ENCODE measurements around the gene CACNG7. TPM values are rescaled to one million over a fixed set of nuclear protein-coding genes. Genes with fewer than 3 reads are reported as not detected.
A peak's percentile ranks its signal among the peaks of the same experiment; 100 is the strongest.

CACNG7 gene
- total and polyA plus RNA-seq, 4 donors: not detected

GRCh38 chr19:53904909-53905308 lies 4.2 kb upstream of the CACNG7 start:
- no peaks in the 10 kb centered on the region for H3K36me3 ChIP-seq (ENCODE audit: control insufficient read depth in 4 of 4, insufficient read depth in 4 of 4, low read length in 4 of 4)
- H3K4me3 ChIP-seq: no peak overlapping the region
- DNase-seq: no peak
- H3K4me1 ChIP-seq (ENCODE audit: control insufficient read depth in 5 of 5, insufficient read depth in 5 of 5, low read length in 5 of 5): peaks cover 0 to 4% (median 0%) of the 10 kb centered on the region in 5 donors
- H3K9me3 ChIP-seq (ENCODE audit: control insufficient read depth in 4 of 4, insufficient read depth in 3 of 4, low read length in 3 of 4): peaks cover 0 to 5% (median 0%) of the 10 kb centered on the region in 4 donors
- TF ChIP-seq CTCF (IDR thresholded peaks at IDR 0.05; ENCODE audit: control extremely low read depth, extremely low read depth): no peak
- no peak overlapping the region for H3K9ac ChIP-seq (ENCODE audit: insufficient read depth in 1 of 2, low read length in 2 of 2)
- no peak overlapping the region for H3K27ac ChIP-seq (ENCODE audit: low read depth in 1 of 2, low read length in 1 of 2)
- no peak for ATAC-seq (ENCODE audit: insufficient read depth, low FRiP score)
- peaks cover 3 to 39% (median 19%) of the 10 kb centered on the region in 3 donors for H3K27me3 ChIP-seq (ENCODE audit: control insufficient read depth in 3 of 3, insufficient read depth in 3 of 3, low read length in 2 of 3)
- WGBS, 2 donors: 34 to 44% methylated on average over 3 of the region's 3 CpGs

GRCh38 chr19:53905787-53906186 lies 3.3 kb upstream of the CACNG7 start:
- no peak for TF ChIP-seq CTCF (IDR thresholded peaks at IDR 0.05; ENCODE audit: control extremely low read depth, extremely low read depth)
- H3K27ac ChIP-seq (ENCODE audit: low read depth in 1 of 2, low read length in 1 of 2): no peak overlapping the region
- 67 to 83% methylated on average over 1 of the region's 1 CpG for WGBS, 2 donors
- peaks cover 3 to 48% (median 25%) of the 10 kb centered on the region in 3 donors for H3K27me3 ChIP-seq (ENCODE audit: control insufficient read depth in 3 of 3, insufficient read depth in 3 of 3, low read length in 2 of 3)
- H3K4me1 ChIP-seq (ENCODE audit: control insufficient read depth in 5 of 5, insufficient read depth in 5 of 5, low read length in 5 of 5): peaks cover 0 to 4% (median 0%) of the 10 kb centered on the region in 5 donors
- no peak overlapping the region for H3K4me3 ChIP-seq
- DNase-seq: no peak
- no peak for ATAC-seq (ENCODE audit: insufficient read depth, low FRiP score)
- no peak overlapping the region for H3K9ac ChIP-seq (ENCODE audit: insufficient read depth in 1 of 2, low read length in 2 of 2)
- no peaks in the 10 kb centered on the region for H3K36me3 ChIP-seq (ENCODE audit: control insufficient read depth in 4 of 4, insufficient read depth in 4 of 4, low read length in 4 of 4)
- H3K9me3 ChIP-seq (ENCODE audit: control insufficient read depth in 4 of 4, insufficient read depth in 3 of 4, low read length in 3 of 4): peaks cover 0 to 5% (median 0%) of the 10 kb centered on the region in 4 donors

- WGBS, 2 donors: 11 to 13% methylated on average over 47 to 48 of the region's 48 CpGs
- H3K4me1 ChIP-seq (ENCODE audit: control insufficient read depth in 5 of 5, insufficient read depth in 5 of 5, low read length in 5 of 5): peaks cover 0 to 4% (median 0%) of the 10 kb centered on the region in 5 donors
- H3K4me3 ChIP-seq: no peak overlapping the region
- no peak overlapping the region for H3K27ac ChIP-seq (ENCODE audit: low read depth in 1 of 2, low read length in 1 of 2)
- ATAC-seq (ENCODE audit: insufficient read depth, low FRiP score) (no peak), DNase-seq (no peak)
- peaks cover 0 to 5% (median 0%) of the 10 kb centered on the region in 4 donors for H3K9me3 ChIP-seq (ENCODE audit: control insufficient read depth in 4 of 4, insufficient read depth in 3 of 4, low read length in 3 of 4)
- H3K27me3 ChIP-seq (ENCODE audit: control insufficient read depth in 3 of 3, insufficient read depth in 3 of 3, low read length in 2 of 3): peaks cover 3 to 53% (median 30%) of the 10 kb centered on the region in 3 donors
- no peaks in the 10 kb centered on the region for H3K36me3 ChIP-seq (ENCODE audit: control insufficient read depth in 4 of 4, insufficient read depth in 4 of 4, low read length in 4 of 4)
- peak; percentile 53 for TF ChIP-seq CTCF (IDR thresholded peaks at IDR 0.05; ENCODE audit: control extremely low read depth, extremely low read depth)
- no peak overlapping the region for H3K9ac ChIP-seq (ENCODE audit: insufficient read depth in 1 of 2, low read length in 2 of 2)
Measured at GRCh38 chr19:53906211-53907192, 2.6 kb upstream of the CACNG7 start.

Measured in lung (tissue), 12 donors.